DND-41 (cell line): Measurements from ENCODE around the gene PSMB10.
A peak's percentile ranks its signal among the peaks of the same experiment; 100 is the strongest.

ENCODE experiments used
- ATAC-seq: fragments of 200-7000 bp; cut with Tn5 transposase; 3 replicates; pipeline ENCODE4 v1.9.1; 2021; ENCODE audit warnings: low read depth; ENCODE audit not compliant: insufficient read depth
- DNase-seq: peaks from one replicate; pipeline ENCODE4 v3.0.0-alpha.2; 2020
- H2AFZ ChIP-seq: 2 replicates; pipeline ENCODE4 v1.6.0; 2012; ENCODE audit warnings: low read depth, low read length
- H3K27ac ChIP-seq: 2 replicates; pipeline ENCODE4 v1.5.1; 2012; ENCODE audit warnings: low read length, inconsistent platforms
- H3K27me3 ChIP-seq: fragments of 200-600 bp; sonication (generic); 2 replicates; pipeline ENCODE4 v1.6.0; 2012; ENCODE audit warnings: low read length, mild to moderate bottlenecking, inconsistent platforms; ENCODE audit not compliant: insufficient read depth, poor library complexity
- H3K36me3 ChIP-seq: 2 replicates; pipeline ENCODE4 v1.5.1; 2012; ENCODE audit warnings: low read length, inconsistent platforms; ENCODE audit not compliant: insufficient read depth
- H3K4me1 ChIP-seq: 2 replicates; pipeline ENCODE4 v1.5.1; 2012; ENCODE audit warnings: mild to moderate bottlenecking, low read length; ENCODE audit not compliant: insufficient read depth
- H3K4me2 ChIP-seq: 2 replicates; pipeline ENCODE4 v1.6.0; 2012; ENCODE audit warnings: mild to moderate bottlenecking, moderate library complexity, low read length, inconsistent platforms; ENCODE audit not compliant: insufficient read depth
- H3K4me3 ChIP-seq, 2 experiments: fragments of 200-600 bp in 1 of 2; shearing (Covaris generic) in 1 of 2; 2 replicates each; pipeline ENCODE4 v1.5.1; 2012 to 2016; ENCODE audit warnings: inconsistent platforms in 2 of 2, low read length in 2 of 2, mild to moderate bottlenecking in 2 of 2, low read depth in 1 of 2, moderate library complexity in 1 of 2
- H3K79me2 ChIP-seq: 2 replicates; pipeline ENCODE4 v1.6.0; 2012; ENCODE audit warnings: low read length, inconsistent platforms; ENCODE audit not compliant: insufficient read depth
- H3K9ac ChIP-seq: 2 replicates; pipeline ENCODE4 v1.6.0; 2012; ENCODE audit warnings: low read depth, mild to moderate bottlenecking, inconsistent platforms, low read length, moderate library complexity
- H3K9me3 ChIP-seq: 2 replicates; pipeline ENCODE4 v1.5.1; 2012; ENCODE audit warnings: low read length, moderate library complexity, mild to moderate bottlenecking, inconsistent platforms; ENCODE audit not compliant: insufficient read depth, severe bottlenecking
- H4K20me1 ChIP-seq: 2 replicates; pipeline ENCODE4 v1.6.0; 2012; ENCODE audit warnings: low read length; ENCODE audit not compliant: insufficient read depth
- EZH2 ChIP-seq: IDR thresholded peaks from 3 replicates; pipeline ENCODE4 v1.6.1; 2012; ENCODE audit warnings: borderline replicate concordance, low read depth, mild to moderate bottlenecking, moderate library complexity, low read length, inconsistent platforms; ENCODE audit not compliant: severe bottlenecking
- TF ChIP-seq, protein P1 (sequence below): IDR thresholded peaks from 2 replicates; pipeline ENCODE4 v1.5.1; 2012; ENCODE audit warnings: borderline replicate concordance, low read length, moderate library complexity, mild to moderate bottlenecking; ENCODE audit not compliant: poor library complexity, severe bottlenecking; ENCODE audit errors: extremely low read depth

PSMB10 gene

DNA sequence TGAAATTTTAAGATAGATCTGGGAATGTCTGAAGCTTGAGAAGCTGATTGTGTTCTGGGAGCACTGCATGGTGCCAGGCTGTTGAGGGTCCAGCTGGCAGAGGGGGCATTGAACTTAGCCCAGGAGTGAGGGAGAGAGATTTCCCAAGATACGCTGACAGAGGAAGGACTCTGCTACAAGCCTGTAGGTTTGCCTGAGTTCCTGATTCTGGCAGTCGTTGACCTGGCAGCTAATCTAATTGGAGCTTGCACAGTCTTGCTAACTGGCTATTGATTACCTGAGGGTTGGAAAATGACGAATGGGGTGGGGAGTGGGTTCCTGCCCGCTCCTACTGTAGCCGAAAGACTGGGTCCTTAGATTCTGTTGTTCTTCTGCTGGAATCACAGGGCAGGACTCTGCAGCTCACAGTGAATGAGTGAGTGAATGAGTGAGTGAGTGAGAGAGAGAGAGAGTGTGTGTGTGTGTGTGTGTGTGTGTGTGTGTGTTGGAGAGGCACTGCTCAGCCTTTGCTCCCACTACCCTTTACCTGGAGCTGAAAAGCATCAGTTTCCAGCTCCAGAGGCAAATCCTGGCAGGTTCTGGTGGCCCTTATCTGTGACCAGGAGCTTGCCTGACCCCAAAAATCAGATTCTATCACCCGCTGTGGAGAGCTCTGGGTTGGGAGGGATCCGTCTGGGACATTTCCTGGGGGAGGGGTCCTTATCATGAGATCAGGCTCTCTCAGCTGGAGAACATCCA, 21.7 kb downstream of the PSMB10 start:
- H3K4me3 ChIP-seq, result no peak overlapping the region
- H3K79me2 ChIP-seq, result peaks cover 33% of the 10 kb centered on the region
- H3K27ac ChIP-seq, result no peak overlapping the region
- no peak for DNase-seq
- peaks cover 35% of the 10 kb centered on the region for H4K20me1 ChIP-seq
- H3K27me3 ChIP-seq, result no peaks in the 10 kb centered on the region
- H2AFZ ChIP-seq, result no peak overlapping the region
- no peak overlapping the region for H3K9ac ChIP-seq
- H3K9me3 ChIP-seq, result no peaks in the 10 kb centered on the region
- TF ChIP-seq EZH2, result no peak
- TF ChIP-seq, protein P1, sequence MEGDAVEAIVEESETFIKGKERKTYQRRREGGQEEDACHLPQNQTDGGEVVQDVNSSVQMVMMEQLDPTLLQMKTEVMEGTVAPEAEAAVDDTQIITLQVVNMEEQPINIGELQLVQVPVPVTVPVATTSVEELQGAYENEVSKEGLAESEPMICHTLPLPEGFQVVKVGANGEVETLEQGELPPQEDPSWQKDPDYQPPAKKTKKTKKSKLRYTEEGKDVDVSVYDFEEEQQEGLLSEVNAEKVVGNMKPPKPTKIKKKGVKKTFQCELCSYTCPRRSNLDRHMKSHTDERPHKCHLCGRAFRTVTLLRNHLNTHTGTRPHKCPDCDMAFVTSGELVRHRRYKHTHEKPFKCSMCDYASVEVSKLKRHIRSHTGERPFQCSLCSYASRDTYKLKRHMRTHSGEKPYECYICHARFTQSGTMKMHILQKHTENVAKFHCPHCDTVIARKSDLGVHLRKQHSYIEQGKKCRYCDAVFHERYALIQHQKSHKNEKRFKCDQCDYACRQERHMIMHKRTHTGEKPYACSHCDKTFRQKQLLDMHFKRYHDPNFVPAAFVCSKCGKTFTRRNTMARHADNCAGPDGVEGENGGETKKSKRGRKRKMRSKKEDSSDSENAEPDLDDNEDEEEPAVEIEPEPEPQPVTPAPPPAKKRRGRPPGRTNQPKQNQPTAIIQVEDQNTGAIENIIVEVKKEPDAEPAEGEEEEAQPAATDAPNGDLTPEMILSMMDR, result no peak
- H3K4me2 ChIP-seq, result no peak overlapping the region
- ATAC-seq, result no peak
- peaks cover 55% of the 10 kb centered on the region for H3K36me3 ChIP-seq
- H3K4me1 ChIP-seq, result peaks cover 6% of the 10 kb centered on the region

DNA sequence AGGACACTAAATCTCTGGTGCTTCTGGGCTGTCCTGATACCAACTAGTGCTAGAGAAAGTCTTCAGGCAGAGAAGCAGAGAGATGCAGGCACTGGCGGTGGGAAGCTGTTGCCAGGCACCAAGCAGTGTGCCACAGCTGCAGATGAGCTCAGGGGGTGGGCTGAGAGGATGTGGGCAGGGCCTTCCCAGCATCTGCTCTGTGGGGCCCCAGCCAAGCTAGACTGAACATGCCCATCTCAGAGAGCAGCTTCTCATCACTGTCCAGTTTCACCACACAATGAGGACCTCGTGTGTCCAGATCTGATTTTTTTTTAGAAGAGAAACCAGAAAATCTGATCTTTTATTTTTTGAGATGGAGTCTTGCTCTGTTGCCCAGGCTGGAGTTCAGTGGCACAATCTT, 26.5 kb downstream of the PSMB10 start:
- DNase-seq, result peak; percentile 84
- peaks cover 18% of the 10 kb centered on the region for H3K4me1 ChIP-seq
- ATAC-seq, result peak; percentile 100
- no peak overlapping the region for H3K27ac ChIP-seq
- H3K9ac ChIP-seq, result no peak overlapping the region
- H3K9me3 ChIP-seq, result no peaks in the 10 kb centered on the region
- peaks cover 17% of the 10 kb centered on the region for H4K20me1 ChIP-seq
- no peak overlapping the region for H2AFZ ChIP-seq
- H3K36me3 ChIP-seq, result peaks cover 33% of the 10 kb centered on the region
- H3K4me3 ChIP-seq, result no peak overlapping the region
- H3K27me3 ChIP-seq, result no peaks in the 10 kb centered on the region
- H3K79me2 ChIP-seq, result peaks cover 3% of the 10 kb centered on the region; the same call in 1 of the 2 replicates
- no peak for TF ChIP-seq EZH2
- TF ChIP-seq, protein P1, result no peak
- no peak overlapping the region for H3K4me2 ChIP-seq

DNA sequence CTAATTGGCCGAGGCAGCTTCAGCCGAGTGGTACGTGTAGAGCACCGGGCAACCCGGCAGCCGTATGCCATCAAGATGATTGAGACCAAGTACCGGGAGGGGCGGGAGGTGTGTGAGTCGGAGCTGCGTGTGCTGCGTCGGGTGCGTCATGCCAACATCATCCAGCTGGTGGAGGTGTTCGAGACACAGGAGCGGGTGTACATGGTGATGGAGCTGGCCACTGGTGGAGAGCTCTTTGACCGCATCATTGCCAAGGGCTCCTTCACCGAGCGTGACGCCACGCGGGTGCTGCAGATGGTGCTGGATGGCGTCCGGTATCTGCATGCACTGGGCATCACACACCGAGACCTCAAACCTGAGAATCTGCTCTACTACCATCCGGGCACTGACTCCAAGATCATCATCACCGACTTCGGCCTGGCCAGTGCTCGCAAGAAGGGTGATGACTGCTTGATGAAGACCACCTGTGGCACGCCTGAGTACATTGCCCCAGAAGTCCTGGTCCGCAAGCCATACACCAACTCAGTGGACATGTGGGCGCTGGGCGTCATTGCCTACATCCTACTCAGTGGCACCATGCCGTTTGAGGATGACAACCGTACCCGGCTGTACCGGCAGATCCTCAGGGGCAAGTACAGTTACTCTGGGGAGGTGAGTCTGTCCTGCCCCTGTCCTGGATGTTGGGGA, 27.5 kb downstream of the PSMB10 start:
- H3K9me3 ChIP-seq, result no peaks in the 10 kb centered on the region
- ATAC-seq, result no peak
- no peak overlapping the region for H2AFZ ChIP-seq
- H3K36me3 ChIP-seq, result peaks cover 27% of the 10 kb centered on the region
- H3K4me3 ChIP-seq, result no peak overlapping the region
- DNase-seq, result no peak
- H3K79me2 ChIP-seq, result peaks cover 6% of the 10 kb centered on the region; the same call in 1 of the 2 replicates
- H3K27ac ChIP-seq, result no peak overlapping the region
- no peak overlapping the region for H3K4me2 ChIP-seq
- peaks cover 17% of the 10 kb centered on the region for H4K20me1 ChIP-seq
- TF ChIP-seq EZH2, result no peak
- TF ChIP-seq, protein P1, result peak; percentile 4
- no peaks in the 10 kb centered on the region for H3K27me3 ChIP-seq
- H3K4me1 ChIP-seq, result peaks cover 18% of the 10 kb centered on the region
- no peak overlapping the region for H3K9ac ChIP-seq
